K562 (cell line): ENCODE measurements around the gene CDC6. TPM values are rescaled to one million over a fixed set of nuclear protein-coding genes. Genes with fewer than 3 reads are reported as not detected.

Source experiments
- CTCF ChIP-seq, 3 experiments: IDR thresholded peaks in 2 of 3; conservative IDR thresholded peaks in 1 of 3; 2 replicates each; pipeline ENCODE4 v1.5.1; 2011 to 2012; ENCODE audit warnings: low read length in 3 of 3, mild to moderate bottlenecking in 3 of 3, control low read depth in 2 of 3, improper control_type of control experiment in 1 of 3, inconsistent platforms in 1 of 3, low read depth in 1 of 3, mixed read lengths in 1 of 3, moderate library complexity in 1 of 3; ENCODE audit not compliant: insufficient read depth in 2 of 3
- ELF2 ChIP-seq: fragments of 250-450 bp; sonication (Bioruptor Pico); IDR thresholded peaks from 2 replicates; pipeline ENCODE4 v1.5.0; 2021; ENCODE audit warnings: mild to moderate bottlenecking
- PCBP2 ChIP-seq: fragments of 200-400 bp; formaldehyde crosslinking; IDR thresholded peaks from 2 replicates; pipeline ENCODE4 v1.6.1; 2018; ENCODE audit warnings: low read length, low read depth, mild to moderate bottlenecking, moderate library complexity; ENCODE audit not compliant: poor library complexity, severe bottlenecking
- POLR2G ChIP-seq: fragments of 200-400 bp; formaldehyde crosslinking; IDR thresholded peaks from 2 replicates; pipeline ENCODE4 v1.6.1; 2017; ENCODE audit warnings: low read depth, mild to moderate bottlenecking, antibody characterized with exemption, low read length, moderate library complexity
- ZBTB17 ChIP-seq: fragments of 450-650 bp; formaldehyde crosslinking; IDR thresholded peaks from 2 replicates; pipeline ENCODE4 v1.4.0; 2020; ENCODE audit warnings: mild to moderate bottlenecking
- ZBTB33 ChIP-seq: sonication (generic); formaldehyde crosslinking; IDR thresholded peaks from 2 replicates; pipeline ENCODE4 v1.8.1; 2023; ENCODE audit warnings: mild to moderate bottlenecking, missing genetic modification reagents
- ZFPM2 ChIP-seq: fragments of 250-450 bp; sonication (Bioruptor Pico); IDR thresholded peaks from 2 replicates; pipeline ENCODE4 v1.5.1; 2022; ENCODE audit warnings: mild to moderate bottlenecking
- ZNF146 ChIP-seq: IDR thresholded peaks from one replicate; pipeline ENCODE4 v1.6.1; 2018; ENCODE audit warnings: missing compliant biosample characterization; ENCODE audit not compliant: unreplicated experiment
- polyA plus RNA-seq, 8 experiments: library from polyadenylated mRNA; depleted of rRNA in 4 of 8; stranded (reverse) in 5 of 8; unstranded in 3 of 8; fragments of >200 nt; fragmentation: Nextera tagmentation in 2 of 8; fragmentation: Illumina TruSeq in 1 of 8; extraction: Ambion mirVana in 2 of 8; extraction: Trizol in 1 of 8; gene quantifications; 2 replicates each; pipeline versions ENCODE4 v1.2.1 to v1.2.3, GENCODE V29; 2011 to 2014; ENCODE audit warnings: inconsistent platforms in 1 of 8, missing spikeins in 1 of 8
- total RNA-seq, 7 experiments: library from RNA; depleted of rRNA in 6 of 7; stranded (reverse); fragments of >200 nt in 6 of 7; fragmentation: Illumina TruSeq in 2 of 7; extraction: Trizol in 2 of 7; gene quantifications; 2 replicates each; pipeline versions ENCODE4 v1.2.1 to v1.2.3, GENCODE V29; 2011 to 2021; ENCODE audit warnings: low replicate concordance in 1 of 7
- TF ChIP-seq, protein P1 (sequence below): IDR thresholded peaks from 3 replicates; pipeline ENCODE4 v1.6.1; 2011; ENCODE audit warnings: borderline replicate concordance, mild to moderate bottlenecking, moderate library complexity; ENCODE audit not compliant: insufficient read length; ENCODE audit errors: extremely low read depth
- TF ChIP-seq, protein P2 (sequence below), 2 experiments: fragments of 450-650 bp; formaldehyde crosslinking in 1 of 2; IDR thresholded peaks; 2 replicates each; pipeline versions ENCODE4 v1.4.0 to v1.6.1; 2014 to 2020; ENCODE audit warnings: mild to moderate bottlenecking in 2 of 2, borderline replicate concordance in 1 of 2, low read depth in 1 of 2

The CDC6 gene
- total and polyA plus RNA-seq, 9 of the 15 experiments (the other 6 are each of a cell fraction or from before 2014, with no cell fraction given), result 29.6 to 141 (median 106) TPM

DNA sequence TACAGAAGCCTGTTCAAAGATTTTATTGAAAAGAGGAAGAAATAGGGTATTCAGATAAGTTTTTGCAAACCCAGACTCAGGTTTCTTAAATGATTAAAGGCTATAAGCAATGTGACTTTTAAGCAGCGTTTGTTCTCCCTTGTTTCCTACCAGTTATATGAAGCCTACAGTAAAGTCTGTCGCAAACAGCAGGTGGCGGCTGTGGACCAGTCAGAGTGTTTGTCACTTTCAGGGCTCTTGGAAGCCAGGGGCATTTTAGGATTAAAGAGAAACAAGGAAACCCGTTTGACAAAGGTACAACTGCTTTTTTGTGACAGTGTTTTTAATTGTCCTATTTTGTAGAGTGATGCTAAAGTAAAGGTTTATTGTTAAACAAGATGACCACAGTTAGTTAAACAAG, 13.6 kb downstream of the CDC6 start (continued):
- TF ChIP-seq ZBTB33, result peak; percentile 71
- TF ChIP-seq ELF2 (CRISPR knock-in tag), result no peak
- no peak for TF ChIP-seq ZBTB17
- TF ChIP-seq ZNF146 (CRISPR knock-in tag), result no peak
- TF ChIP-seq, protein P1, sequence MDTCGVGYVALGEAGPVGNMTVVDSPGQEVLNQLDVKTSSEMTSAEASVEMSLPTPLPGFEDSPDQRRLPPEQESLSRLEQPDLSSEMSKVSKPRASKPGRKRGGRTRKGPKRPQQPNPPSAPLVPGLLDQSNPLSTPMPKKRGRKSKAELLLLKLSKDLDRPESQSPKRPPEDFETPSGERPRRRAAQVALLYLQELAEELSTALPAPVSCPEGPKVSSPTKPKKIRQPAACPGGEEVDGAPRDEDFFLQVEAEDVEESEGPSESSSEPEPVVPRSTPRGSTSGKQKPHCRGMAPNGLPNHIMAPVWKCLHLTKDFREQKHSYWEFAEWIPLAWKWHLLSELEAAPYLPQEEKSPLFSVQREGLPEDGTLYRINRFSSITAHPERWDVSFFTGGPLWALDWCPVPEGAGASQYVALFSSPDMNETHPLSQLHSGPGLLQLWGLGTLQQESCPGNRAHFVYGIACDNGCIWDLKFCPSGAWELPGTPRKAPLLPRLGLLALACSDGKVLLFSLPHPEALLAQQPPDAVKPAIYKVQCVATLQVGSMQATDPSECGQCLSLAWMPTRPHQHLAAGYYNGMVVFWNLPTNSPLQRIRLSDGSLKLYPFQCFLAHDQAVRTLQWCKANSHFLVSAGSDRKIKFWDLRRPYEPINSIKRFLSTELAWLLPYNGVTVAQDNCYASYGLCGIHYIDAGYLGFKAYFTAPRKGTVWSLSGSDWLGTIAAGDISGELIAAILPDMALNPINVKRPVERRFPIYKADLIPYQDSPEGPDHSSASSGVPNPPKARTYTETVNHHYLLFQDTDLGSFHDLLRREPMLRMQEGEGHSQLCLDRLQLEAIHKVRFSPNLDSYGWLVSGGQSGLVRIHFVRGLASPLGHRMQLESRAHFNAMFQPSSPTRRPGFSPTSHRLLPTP, result no peak
- TF ChIP-seq, protein P2, sequence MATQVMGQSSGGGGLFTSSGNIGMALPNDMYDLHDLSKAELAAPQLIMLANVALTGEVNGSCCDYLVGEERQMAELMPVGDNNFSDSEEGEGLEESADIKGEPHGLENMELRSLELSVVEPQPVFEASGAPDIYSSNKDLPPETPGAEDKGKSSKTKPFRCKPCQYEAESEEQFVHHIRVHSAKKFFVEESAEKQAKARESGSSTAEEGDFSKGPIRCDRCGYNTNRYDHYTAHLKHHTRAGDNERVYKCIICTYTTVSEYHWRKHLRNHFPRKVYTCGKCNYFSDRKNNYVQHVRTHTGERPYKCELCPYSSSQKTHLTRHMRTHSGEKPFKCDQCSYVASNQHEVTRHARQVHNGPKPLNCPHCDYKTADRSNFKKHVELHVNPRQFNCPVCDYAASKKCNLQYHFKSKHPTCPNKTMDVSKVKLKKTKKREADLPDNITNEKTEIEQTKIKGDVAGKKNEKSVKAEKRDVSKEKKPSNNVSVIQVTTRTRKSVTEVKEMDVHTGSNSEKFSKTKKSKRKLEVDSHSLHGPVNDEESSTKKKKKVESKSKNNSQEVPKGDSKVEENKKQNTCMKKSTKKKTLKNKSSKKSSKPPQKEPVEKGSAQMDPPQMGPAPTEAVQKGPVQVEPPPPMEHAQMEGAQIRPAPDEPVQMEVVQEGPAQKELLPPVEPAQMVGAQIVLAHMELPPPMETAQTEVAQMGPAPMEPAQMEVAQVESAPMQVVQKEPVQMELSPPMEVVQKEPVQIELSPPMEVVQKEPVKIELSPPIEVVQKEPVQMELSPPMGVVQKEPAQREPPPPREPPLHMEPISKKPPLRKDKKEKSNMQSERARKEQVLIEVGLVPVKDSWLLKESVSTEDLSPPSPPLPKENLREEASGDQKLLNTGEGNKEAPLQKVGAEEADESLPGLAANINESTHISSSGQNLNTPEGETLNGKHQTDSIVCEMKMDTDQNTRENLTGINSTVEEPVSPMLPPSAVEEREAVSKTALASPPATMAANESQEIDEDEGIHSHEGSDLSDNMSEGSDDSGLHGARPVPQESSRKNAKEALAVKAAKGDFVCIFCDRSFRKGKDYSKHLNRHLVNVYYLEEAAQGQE (IDR thresholded peaks at IDR 0.05; ENCODE audit: borderline replicate concordance), result peak; percentile 31; the same call in 1 of the 2 replicates
- TF ChIP-seq, protein P2 (CRISPR knock-in tag; IDR thresholded peaks at IDR 0.05; ENCODE audit: low read depth), result no peak
- TF ChIP-seq POLR2G, result no peak
- TF ChIP-seq CTCF (IDR thresholded peaks at IDR 0.05 in 2 of 3, conservative IDR thresholded peaks at IDR 0.05 in 1 of 3; ENCODE audit: insufficient read depth in 2 of 3, low read depth in 1 of 3, low read length in 3 of 3), result peak; percentile 32 to 48 (median 40); a peak in 4 of 6 replicates
- no peak for TF ChIP-seq ZFPM2 (CRISPR knock-in tag)
- TF ChIP-seq PCBP2, result no peak
